GM12878 (cell line): ENCODE measurements around the gene HNRNPAB.

Source experiments
- BRCA1 ChIP-seq: IDR thresholded peaks from 2 replicates; pipeline ENCODE4 v1.6.1; 2011; ENCODE audit warnings: low read depth, low read length, improper control_type of control experiment
- HDGF ChIP-seq: fragments of 450-650 bp; IDR thresholded peaks from 2 replicates; pipeline ENCODE4 v1.6.1; 2016; ENCODE audit warnings: antibody characterized with exemption
- SKIL ChIP-seq: fragments of 450-650 bp; IDR thresholded peaks from 2 replicates; pipeline ENCODE4 v1.6.1; 2017; ENCODE audit warnings: mild to moderate bottlenecking, low read depth, inconsistent platforms; ENCODE audit not compliant: poor library complexity, severe bottlenecking

- TF ChIP-seq HDGF, result no peak
- no peak for TF ChIP-seq SKIL
- no peak for TF ChIP-seq BRCA1
Measured at GRCh38 chr5:178241231-178241663, 36.9 kb downstream of the HNRNPAB start.
